ENCODE measurements around the gene CLDN6. TPM values are rescaled to one million over a fixed set of nuclear protein-coding genes. Genes with fewer than 3 reads are reported as not detected.
A peak's percentile ranks its signal among the peaks of the same experiment; 100 is the strongest.

CLDN6 gene
- total RNA-seq, 1 experiment from 2014 or later, result 743 TPM

GRCh38 chr16:3023669-3024478 lies 5.9 kb upstream of the CLDN6 start, which contains the start of the genes HCFC1R1 and THOC6:
HCFC1R1 (minus strand) TSS chr16:3023942; CDS start chr16:3023941, 1 bp downstream.
THOC6 (plus strand) TSS chr16:3024035; CDS start chr16:3024327, 292 bp downstream.
- Histone ChIP-seq H3K4me2 (ENCODE audit: insufficient read depth, insufficient read length, low read length) (peak within 1 kb of the TSS; percentile 51), H3K9me3 (ENCODE audit: control insufficient read depth, low read depth, low read length) (no peaks in the 10 kb centered on the region), H3K23ac (ENCODE audit: insufficient read length, low read depth, low read length) (no peak within 1 kb of the TSS), H2BK15ac (ENCODE audit: low read depth, low read length) (no peak within 1 kb of the TSS), H3K18ac (ENCODE audit: insufficient read length, low read depth, low read length) (peak within 1 kb of the TSS; percentile 94), H3K56ac (ENCODE audit: insufficient read length, low read depth, low read length) (no peak within 1 kb of the TSS), H4K5ac (ENCODE audit: insufficient read length, low read depth, low read length) (no peak within 1 kb of the TSS), H4K91ac (ENCODE audit: insufficient read length, low read depth, low read length) (no peak within 1 kb of the TSS), H3K23me2 (ENCODE audit: insufficient read length, low read depth, low read length, poor library complexity, severe bottlenecking) (peaks cover 26% of the 10 kb centered on the region), H2BK12ac (ENCODE audit: insufficient read length, low read depth, low read length) (peak within 1 kb of the TSS; percentile 48), H3K14ac (ENCODE audit: insufficient read depth, low read length) (peak within 1 kb of the TSS; percentile 93), H2BK120ac (ENCODE audit: low read depth, low read length, poor library complexity, severe bottlenecking) (no peak within 1 kb of the TSS), H2BK20ac (ENCODE audit: low read depth, low read length, poor library complexity, severe bottlenecking) (no peak within 1 kb of the TSS), H2BK5ac (ENCODE audit: insufficient read length, low read length) (peak within 1 kb of the TSS; percentile 43), H4K20me1 (ENCODE audit: control insufficient read depth, insufficient read depth, insufficient read length) (no peaks in the 10 kb centered on the region), H3K27me3 (ENCODE audit: insufficient read depth, low read length) (no peaks in the 10 kb centered on the region), H3K4ac (ENCODE audit: low read depth, low read length) (no peak within 1 kb of the TSS), H3T11ph (ENCODE audit: low read length) (no peak within 1 kb of the TSS), H3K4me1 (ENCODE audit: insufficient read depth, low read length) (peaks cover 2% of the 10 kb centered on the region; the same call in 1 of the 2 replicates), H4K8ac (replicated peaks; ENCODE audit: insufficient read length, low read depth, low read length) (no peak within 1 kb of the TSS), H2AFZ (ENCODE audit: low read length) (no peak within 1 kb of the TSS), H3K27ac (ENCODE audit: insufficient read length, low read depth, low read length) (peak within 1 kb of the TSS; percentile 66), H2AK5ac (ENCODE audit: insufficient read length, low read length) (no peak within 1 kb of the TSS), H3K9ac (ENCODE audit: extremely low read depth, insufficient read length, low read length) (peak within 1 kb of the TSS; percentile 67), H3K79me2 (ENCODE audit: insufficient read depth, low read length) (no peaks in the 10 kb centered on the region; the same call in 1 of the 2 replicates), H3K79me1 (ENCODE audit: insufficient read depth, low read depth, low read length, poor library complexity, severe bottlenecking) (no peaks in the 10 kb centered on the region)
- no peaks in the 10 kb centered on the region; a peak in 2 of 5 replicates for H3K9me3 Mint-ChIP-seq
- WGBS (ENCODE audit: extremely low coverage, insufficient read length, low lambda C conversion rate), result no CpG with 5 or more reads among the region's 69 CpGs
- peak; percentile 99 for DNase-seq
- peaks cover 7% of the 10 kb centered on the region for H3K27me3 Mint-ChIP-seq (ENCODE audit: low read depth)
- H3K36me3 Mint-ChIP-seq (ENCODE audit: insufficient read depth in 1 of 3, low read depth in 3 of 3), result peaks cover 15 to 43% (median 33%) of the 10 kb centered on the region in 3 experiments; a peak in 6 of 7 replicates
- TF ChIP-seq CTCF (conservative IDR thresholded peaks at IDR 0.05), result no peak
- peak within 1 kb of the TSS; percentile 93 to 96 for H3K4me3 Mint-ChIP-seq
- H3K27ac Mint-ChIP-seq, result peak within 1 kb of the TSS; percentile 98 to 100 (median 99)
- peaks cover 23 to 48% of the 10 kb centered on the region in 2 experiments for H3K4me1 Mint-ChIP-seq

All from H9 (cell line).